Fibroblast of lung (primary cell): ENCODE measurements around the gene C1orf105. TPM values are rescaled to one million over a fixed set of nuclear protein-coding genes. Genes with fewer than 3 reads are reported as not detected.

ENCODE experiments used
- DNase-seq, 2 donors: peaks; one replicate each; pipeline versions ENCODE4 v3.0.0 to v3.0.0-alpha.2; 2010; ENCODE audit warnings: low read depth in 2 of 2
- H2AFZ ChIP-seq: 2 replicates; pipeline ENCODE4 v1.5.1; 2012; ENCODE audit warnings: low read length, control low read depth, inconsistent platforms
- H3K27ac ChIP-seq: 2 replicates; pipeline ENCODE4 v1.5.1; 2011; ENCODE audit warnings: low read length, control low read depth; ENCODE audit not compliant: insufficient read depth
- H3K27me3 ChIP-seq: 2 replicates; pipeline ENCODE4 v1.5.1; 2011; ENCODE audit warnings: mild to moderate bottlenecking, low read length; ENCODE audit not compliant: control insufficient read depth, insufficient read depth
- H3K36me3 ChIP-seq: 2 replicates; pipeline ENCODE4 v1.5.1; 2011; ENCODE audit warnings: low read length; ENCODE audit not compliant: control insufficient read depth, insufficient read depth
- H3K4me1 ChIP-seq: 2 replicates; pipeline ENCODE4 v1.5.1; 2011; ENCODE audit warnings: low read length; ENCODE audit not compliant: control insufficient read depth, insufficient read depth; ENCODE audit errors: extremely low read depth
- H3K4me2 ChIP-seq: 2 replicates; pipeline ENCODE4 v1.5.1; 2011; ENCODE audit warnings: low read length, control low read depth; ENCODE audit not compliant: insufficient read depth; ENCODE audit errors: extremely low read depth
- H3K4me3 ChIP-seq, 4 experiments: fragments of 200-600 bp in 1 of 4; sonication (generic) in 1 of 4; replicated peaks in 1 of 4; 2 replicates each; pipeline ENCODE4 v1.5.1; 2011 to 2016; ENCODE audit warnings: low read length in 4 of 4, low read depth in 3 of 4, mild to moderate bottlenecking in 3 of 4, control low read depth in 2 of 4, inconsistent platforms in 1 of 4, mixed read lengths in 1 of 4; ENCODE audit not compliant: insufficient read depth in 1 of 4; ENCODE audit errors: control extremely low read depth in 1 of 4
- H3K79me2 ChIP-seq: 2 replicates; pipeline ENCODE4 v1.5.1; 2012; ENCODE audit warnings: mild to moderate bottlenecking, low read length, inconsistent platforms; ENCODE audit not compliant: control insufficient read depth, insufficient read depth
- H3K9ac ChIP-seq: 2 replicates; pipeline ENCODE4 v1.5.1; 2011; ENCODE audit warnings: mild to moderate bottlenecking, low read length, control low read depth; ENCODE audit not compliant: insufficient read depth
- H3K9me3 ChIP-seq: 2 replicates; pipeline ENCODE4 v1.5.1; 2012; ENCODE audit warnings: low read depth, low read length; ENCODE audit not compliant: control insufficient read depth, insufficient read depth
- H4K20me1 ChIP-seq: 2 replicates; pipeline ENCODE4 v1.5.1; 2011; ENCODE audit warnings: low read length; ENCODE audit not compliant: control insufficient read depth, insufficient read depth; ENCODE audit errors: extremely low read depth
- CTCF ChIP-seq, 2 donors: IDR thresholded peaks in 1 of 2; conservative IDR thresholded peaks in 1 of 2; 1 replicate in 1 of 2; 2 replicates in 1 of 2; pipeline ENCODE4 v1.5.1; 2011 to 2012; ENCODE audit warnings: low read length in 2 of 2, control low read depth in 1 of 2, inconsistent platforms in 1 of 2, low read depth in 1 of 2, mild to moderate bottlenecking in 1 of 2
- EZH2 ChIP-seq: IDR thresholded peaks from 2 replicates; pipeline ENCODE4 v1.5.1; 2012; ENCODE audit warnings: low read length, control low read depth, mild to moderate bottlenecking; ENCODE audit errors: missing control alignments
- polyA plus RNA-seq, 2 donors: library from polyadenylated mRNA; depleted of rRNA in 1 of 2; stranded (reverse) in 1 of 2; unstranded in 1 of 2; fragments of >200 nt; gene quantifications; 2 replicates each; pipeline ENCODE4 v1.2.1, GENCODE V29; 2011 to 2012; ENCODE audit warnings: missing spikeins in 1 of 2
- total RNA-seq: library from RNA; depleted of rRNA; stranded (reverse); fragments of >200 nt; gene quantifications from 2 replicates; pipeline ENCODE4 v1.2.1, GENCODE V29; 2014

The C1orf105 gene
- total and polyA plus RNA-seq, 2 donors (not counting 1 experiment from before 2014, with no cell fraction given): not detected

- H3K79me2 ChIP-seq: no peaks in the 10 kb centered on the region
- no peaks in the 10 kb centered on the region for H3K9me3 ChIP-seq
- no peak for DNase-seq
- H3K4me3 ChIP-seq: no peak overlapping the region
- no peak overlapping the region for H3K9ac ChIP-seq
- H3K27me3 ChIP-seq: no peaks in the 10 kb centered on the region
- no peaks in the 10 kb centered on the region for H3K4me1 ChIP-seq
- H3K36me3 ChIP-seq: no peaks in the 10 kb centered on the region
- TF ChIP-seq CTCF (conservative IDR thresholded peaks at IDR 0.05 in 1 of 2, IDR thresholded peaks at IDR 0.05 in 1 of 2; ENCODE audit: low read depth in 1 of 2, low read length in 2 of 2): no peak
- no peak for TF ChIP-seq EZH2
- no peak overlapping the region for H3K27ac ChIP-seq
- H3K4me2 ChIP-seq: no peak overlapping the region
- H2AFZ ChIP-seq: no peak overlapping the region
- H4K20me1 ChIP-seq: no peaks in the 10 kb centered on the region
Measured at GRCh38 chr1:172477216-172477615, 56.7 kb downstream of the C1orf105 start.

GRCh38 chr1:172477741-172478140 lies 57.3 kb downstream of the C1orf105 start:
- Histone ChIP-seq H3K27me3 (no peaks in the 10 kb centered on the region), H3K4me2 (no peak overlapping the region), H2AFZ (no peak overlapping the region), H4K20me1 (no peaks in the 10 kb centered on the region), H3K4me1 (no peaks in the 10 kb centered on the region), H3K9ac (no peak overlapping the region), H3K9me3 (no peaks in the 10 kb centered on the region), H3K36me3 (no peaks in the 10 kb centered on the region), H3K27ac (no peak overlapping the region), H3K4me3 (no peak overlapping the region), H3K79me2 (no peaks in the 10 kb centered on the region)
- DNase-seq: no peak
- TF ChIP-seq CTCF (conservative IDR thresholded peaks at IDR 0.05 in 1 of 2, IDR thresholded peaks at IDR 0.05 in 1 of 2; ENCODE audit: low read depth in 1 of 2, low read length in 2 of 2) (no peak), EZH2 (no peak)

GRCh38 chr1:172478485-172478884 lies 58.0 kb downstream of the C1orf105 start:
- Histone ChIP-seq H3K27me3 (no peaks in the 10 kb centered on the region), H4K20me1 (no peaks in the 10 kb centered on the region), H3K4me2 (no peak overlapping the region), H2AFZ (no peak overlapping the region), H3K9me3 (no peaks in the 10 kb centered on the region), H3K27ac (no peak overlapping the region), H3K9ac (no peak overlapping the region), H3K79me2 (no peaks in the 10 kb centered on the region), H3K36me3 (no peaks in the 10 kb centered on the region), H3K4me3 (no peak overlapping the region), H3K4me1 (no peaks in the 10 kb centered on the region)
- TF ChIP-seq EZH2: no peak
- TF ChIP-seq CTCF (conservative IDR thresholded peaks at IDR 0.05 in 1 of 2, IDR thresholded peaks at IDR 0.05 in 1 of 2; ENCODE audit: low read depth in 1 of 2, low read length in 2 of 2): no peak
- peak in 1 of 2 donors; percentile 60 for DNase-seq
